Measurements from ENCODE around the gene EXOC3L4.

The EXOC3L4 gene

DNA sequence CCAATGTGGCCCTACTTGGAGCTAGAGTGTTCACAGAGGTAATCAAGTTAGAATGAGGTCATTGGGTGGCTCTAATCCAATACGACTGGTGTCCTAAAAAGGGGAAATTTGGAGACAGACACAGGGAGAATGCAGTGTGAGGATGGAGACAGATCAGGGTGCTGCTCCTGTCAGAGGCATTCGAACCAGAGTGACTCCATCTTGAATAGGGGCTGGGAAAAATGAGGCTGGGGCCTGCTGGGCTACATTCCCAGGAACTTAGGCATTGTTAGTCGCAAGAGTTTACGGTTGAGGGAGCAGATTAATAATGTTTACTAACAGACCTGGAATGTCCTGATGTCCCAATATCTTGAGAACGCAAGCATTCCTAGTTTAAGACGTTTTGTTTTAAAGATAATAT lies 49.0 kb downstream of the EXOC3L4 start:
- Mint-ChIP-seq H3K9me3 (no peaks in the 10 kb centered on the region), H3K27ac (no peak overlapping the region), H3K27me3 (ENCODE audit: low read depth) (peaks cover 11% of the 10 kb centered on the region), H3K4me3 (no peak overlapping the region), H3K36me3 (ENCODE audit: low read depth) (no peaks in the 10 kb centered on the region), H3K4me1 (peaks cover 37% of the 10 kb centered on the region)
- TF ChIP-seq, protein P1, sequence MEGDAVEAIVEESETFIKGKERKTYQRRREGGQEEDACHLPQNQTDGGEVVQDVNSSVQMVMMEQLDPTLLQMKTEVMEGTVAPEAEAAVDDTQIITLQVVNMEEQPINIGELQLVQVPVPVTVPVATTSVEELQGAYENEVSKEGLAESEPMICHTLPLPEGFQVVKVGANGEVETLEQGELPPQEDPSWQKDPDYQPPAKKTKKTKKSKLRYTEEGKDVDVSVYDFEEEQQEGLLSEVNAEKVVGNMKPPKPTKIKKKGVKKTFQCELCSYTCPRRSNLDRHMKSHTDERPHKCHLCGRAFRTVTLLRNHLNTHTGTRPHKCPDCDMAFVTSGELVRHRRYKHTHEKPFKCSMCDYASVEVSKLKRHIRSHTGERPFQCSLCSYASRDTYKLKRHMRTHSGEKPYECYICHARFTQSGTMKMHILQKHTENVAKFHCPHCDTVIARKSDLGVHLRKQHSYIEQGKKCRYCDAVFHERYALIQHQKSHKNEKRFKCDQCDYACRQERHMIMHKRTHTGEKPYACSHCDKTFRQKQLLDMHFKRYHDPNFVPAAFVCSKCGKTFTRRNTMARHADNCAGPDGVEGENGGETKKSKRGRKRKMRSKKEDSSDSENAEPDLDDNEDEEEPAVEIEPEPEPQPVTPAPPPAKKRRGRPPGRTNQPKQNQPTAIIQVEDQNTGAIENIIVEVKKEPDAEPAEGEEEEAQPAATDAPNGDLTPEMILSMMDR (IDR thresholded peaks at IDR 0.05; ENCODE audit: unreplicated experiment in 3 of 3) = no peak

DNA sequence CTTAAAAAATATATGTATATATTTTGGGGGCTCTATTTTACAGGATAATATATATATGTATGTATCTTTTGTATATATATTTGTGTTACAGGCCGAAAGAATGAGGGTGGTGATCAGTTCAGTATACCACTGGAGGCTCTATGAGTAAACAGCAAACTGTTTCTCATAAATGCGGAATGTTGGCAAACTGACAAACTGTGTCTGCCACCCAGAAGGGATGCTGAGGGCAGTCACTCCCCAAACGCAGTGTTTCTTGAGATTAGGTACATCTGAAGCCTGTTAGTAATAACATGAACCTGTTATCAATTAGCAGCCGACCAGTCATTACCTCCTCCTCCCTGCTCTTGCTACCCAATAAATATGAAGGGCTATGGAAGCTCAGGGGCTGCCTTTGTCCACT lies 49.6 kb downstream of the EXOC3L4 start:
- H3K9me3 Mint-ChIP-seq = no peaks in the 10 kb centered on the region
- H3K4me3 Mint-ChIP-seq = no peak overlapping the region
- peaks cover 35% of the 10 kb centered on the region for H3K4me1 Mint-ChIP-seq
- H3K27ac Mint-ChIP-seq = no peak overlapping the region
- H3K27me3 Mint-ChIP-seq (ENCODE audit: low read depth) = peaks cover 11% of the 10 kb centered on the region
- TF ChIP-seq, protein P1 (IDR thresholded peaks at IDR 0.05; ENCODE audit: unreplicated experiment in 3 of 3) = no peak
- no peaks in the 10 kb centered on the region for H3K36me3 Mint-ChIP-seq (ENCODE audit: low read depth)

DNA sequence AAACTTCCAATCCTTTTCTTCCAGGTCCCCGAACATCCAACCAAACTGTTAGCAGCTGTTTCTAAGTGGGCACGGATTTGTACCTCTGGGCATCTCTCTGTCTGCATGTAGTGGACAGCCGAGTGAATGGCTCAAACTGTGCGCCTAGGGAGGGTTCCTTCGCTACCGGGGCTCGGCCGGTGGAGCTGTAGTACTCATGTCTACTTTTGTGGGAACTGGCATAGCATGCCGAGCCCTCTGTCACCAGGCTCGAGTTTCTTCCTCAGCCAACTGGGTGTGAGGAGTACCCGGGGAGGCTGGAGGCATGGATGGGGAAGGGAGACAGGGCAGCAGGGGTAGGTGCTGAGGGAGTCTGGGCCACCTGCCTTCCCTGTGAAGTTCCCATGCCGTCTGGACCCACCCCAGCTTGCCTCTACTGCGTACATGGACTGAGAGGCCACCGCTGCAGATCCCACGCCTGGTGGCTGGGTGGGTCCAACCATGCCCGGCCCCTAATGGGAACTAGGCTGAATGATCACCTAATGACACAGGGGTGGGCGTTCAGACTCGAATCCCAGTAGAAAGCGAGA lies 51.7 kb downstream of the EXOC3L4 start:
- TF ChIP-seq, protein P1 (IDR thresholded peaks at IDR 0.05; ENCODE audit: unreplicated experiment in 3 of 3) = no peak
- Mint-ChIP-seq H3K9me3 (no peaks in the 10 kb centered on the region), H3K36me3 (ENCODE audit: low read depth) (no peaks in the 10 kb centered on the region), H3K4me1 (peaks cover 20% of the 10 kb centered on the region), H3K27me3 (ENCODE audit: low read depth) (peaks cover 11% of the 10 kb centered on the region), H3K27ac (no peak overlapping the region), H3K4me3 (no peak overlapping the region)

DNA sequence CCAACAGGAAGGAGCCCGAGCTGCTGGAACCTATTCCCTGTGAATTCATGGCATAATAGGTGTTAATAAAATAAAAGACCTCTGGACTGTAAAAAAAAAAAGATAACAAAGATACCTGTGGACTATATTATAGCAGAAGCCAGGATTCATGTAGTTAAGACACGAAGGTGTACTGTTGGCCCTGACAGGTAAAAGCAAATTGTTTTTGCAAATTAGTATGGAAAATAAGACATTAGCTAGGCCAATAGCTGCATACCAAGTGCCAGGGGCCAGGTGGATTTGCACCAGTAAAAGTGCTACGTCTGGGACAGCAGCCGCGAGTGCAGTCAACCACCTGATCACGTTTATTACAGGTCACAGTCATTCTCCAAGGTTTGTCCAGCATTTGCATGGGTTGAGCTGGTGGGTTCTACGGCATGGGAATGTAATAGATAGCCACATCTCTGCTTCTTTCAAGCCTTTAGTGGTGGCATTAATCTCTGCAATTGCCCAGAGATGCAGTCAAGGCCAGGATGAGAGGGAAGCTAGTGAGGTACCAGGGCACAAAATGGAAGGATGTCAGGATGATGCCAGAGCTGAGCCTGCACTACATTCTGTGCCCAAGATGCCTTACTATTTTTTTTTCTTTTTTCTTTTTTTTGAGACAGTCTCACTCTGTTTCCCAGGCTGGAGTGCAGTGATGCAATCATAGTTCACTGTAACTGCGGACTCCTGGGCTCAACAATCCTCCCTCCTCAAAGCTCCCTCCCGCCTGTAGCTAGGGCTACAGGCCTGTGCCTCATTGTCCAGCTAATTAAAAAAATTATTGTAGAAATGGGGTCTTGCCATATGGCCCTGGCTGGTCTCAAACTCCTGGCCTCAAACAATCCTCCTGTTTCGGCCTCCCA lies 55.1 kb downstream of the EXOC3L4 start:
- Mint-ChIP-seq H3K4me3 (no peak overlapping the region), H3K9me3 (no peaks in the 10 kb centered on the region), H3K27ac (no peak overlapping the region), H3K27me3 (ENCODE audit: low read depth) (peaks cover 11% of the 10 kb centered on the region), H3K4me1 (peaks cover 9% of the 10 kb centered on the region), H3K36me3 (ENCODE audit: low read depth) (no peaks in the 10 kb centered on the region)
- TF ChIP-seq, protein P1 (IDR thresholded peaks at IDR 0.05; ENCODE audit: unreplicated experiment in 3 of 3) = no peak

DNA sequence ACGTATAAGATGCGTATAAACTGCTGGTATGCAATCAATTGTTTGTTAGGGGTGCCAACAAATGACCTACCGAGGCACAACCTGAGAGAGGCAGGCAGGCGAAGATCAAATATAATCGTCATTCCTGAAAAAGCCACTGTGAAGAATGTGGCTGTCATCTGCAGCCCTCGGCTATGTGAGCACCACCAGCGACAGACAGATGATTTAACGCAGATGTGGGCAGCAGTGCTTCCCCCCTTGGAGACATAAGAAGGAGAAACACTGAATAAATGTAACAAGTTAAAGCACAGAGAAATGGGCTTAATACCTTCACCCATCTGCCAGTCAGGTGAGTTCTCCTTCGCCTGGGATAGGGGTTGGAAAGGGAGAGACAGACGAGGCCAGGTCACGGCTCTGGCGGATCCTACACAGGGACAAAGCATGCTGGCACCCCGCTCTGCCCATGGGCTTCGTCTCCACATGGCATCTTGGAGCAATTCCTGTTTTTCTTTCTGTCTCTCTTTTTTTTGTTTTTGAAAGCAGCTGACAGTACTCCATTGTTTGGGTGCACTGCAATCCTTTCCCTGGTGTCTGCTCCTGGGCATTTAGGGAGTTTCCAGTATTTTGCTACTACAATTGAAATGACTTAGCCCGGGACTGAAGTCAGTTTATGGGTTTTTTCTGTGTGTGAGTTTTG lies 56.9 kb downstream of the EXOC3L4 start:
- TF ChIP-seq, protein P1 (IDR thresholded peaks at IDR 0.05; ENCODE audit: unreplicated experiment in 3 of 3) = no peak
- no peak overlapping the region for H3K4me3 Mint-ChIP-seq
- no peaks in the 10 kb centered on the region for H3K36me3 Mint-ChIP-seq (ENCODE audit: low read depth)
- H3K9me3 Mint-ChIP-seq = no peaks in the 10 kb centered on the region
- no peak overlapping the region for H3K27ac Mint-ChIP-seq
- peaks cover 11% of the 10 kb centered on the region for H3K27me3 Mint-ChIP-seq (ENCODE audit: low read depth)
- H3K4me1 Mint-ChIP-seq = peaks cover 10% of the 10 kb centered on the region
